Measurements from ENCODE around the gene DRAP1.
A peak's percentile ranks its signal among the peaks of the same experiment; 100 is the strongest.

DRAP1 gene, protein sequence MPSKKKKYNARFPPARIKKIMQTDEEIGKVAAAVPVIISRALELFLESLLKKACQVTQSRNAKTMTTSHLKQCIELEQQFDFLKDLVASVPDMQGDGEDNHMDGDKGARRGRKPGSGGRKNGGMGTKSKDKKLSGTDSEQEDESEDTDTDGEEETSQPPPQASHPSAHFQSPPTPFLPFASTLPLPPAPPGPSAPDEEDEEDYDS

DNA sequence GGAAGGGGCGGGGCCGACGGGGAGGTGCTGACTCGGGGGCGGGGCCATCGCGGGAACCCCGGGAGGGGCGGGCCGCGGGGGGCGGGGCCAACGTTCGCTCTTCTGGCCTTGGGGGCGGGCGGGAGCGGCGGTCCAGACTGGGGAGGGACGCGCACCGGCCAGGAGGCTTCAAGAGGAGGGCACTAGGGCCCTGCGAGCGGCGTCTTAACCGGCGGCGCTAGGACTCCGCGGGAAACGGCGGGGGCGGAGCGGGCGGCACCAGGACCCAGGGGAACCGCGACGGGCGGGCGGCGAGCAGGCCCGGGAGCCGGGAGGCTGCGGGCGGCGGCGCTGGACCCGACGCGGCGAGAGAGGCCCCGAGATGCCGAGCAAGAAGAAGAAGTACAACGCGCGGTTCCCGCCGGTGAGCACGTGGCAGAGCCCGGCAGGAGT lies at the start of gene DRAP1:
Gene DRAP1, plus strand, starts transcription at position 286 of the 432 bp plus-strand sequence. Its CDS starts 76 bp downstream, at position 362.
- peak; percentile 97 to 99 for DNase-seq (ENCODE audit: low read depth in 2 of 2)

DNA sequence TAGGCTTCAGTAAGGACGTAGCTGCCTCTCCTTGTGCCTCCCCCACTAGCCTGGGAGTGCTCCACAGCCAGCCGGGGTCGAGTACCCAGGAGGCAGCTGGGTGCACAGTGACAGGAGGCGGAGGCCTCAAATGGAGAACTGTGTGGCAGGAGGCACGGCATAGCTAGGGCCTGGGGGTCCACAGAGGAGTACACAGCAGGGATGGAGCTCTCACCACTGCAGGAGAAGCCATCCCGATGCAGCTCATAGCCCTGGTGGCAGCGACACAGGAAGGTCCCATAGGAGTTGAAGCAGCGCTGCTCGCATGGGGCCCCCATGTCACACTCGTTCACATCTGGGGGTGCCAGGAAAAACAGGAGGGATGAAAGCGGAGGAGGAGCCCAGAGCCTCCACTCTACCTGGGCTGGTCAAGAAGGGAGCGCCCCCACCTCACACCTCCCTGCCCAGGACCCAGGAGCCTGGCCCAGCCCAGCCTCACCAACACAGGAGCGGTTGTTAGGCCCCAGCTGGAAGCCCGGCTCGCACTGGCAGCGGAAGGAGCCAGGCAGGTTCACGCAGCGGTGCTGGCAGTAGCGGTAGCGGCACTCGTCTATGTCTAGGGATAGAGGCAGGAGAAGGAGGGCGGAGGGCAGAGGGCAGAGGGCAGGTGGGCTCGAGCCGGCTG lies 49.5 kb upstream of the DRAP1 start:
- DNase-seq (ENCODE audit: low read depth in 2 of 2): no peak

DNA sequence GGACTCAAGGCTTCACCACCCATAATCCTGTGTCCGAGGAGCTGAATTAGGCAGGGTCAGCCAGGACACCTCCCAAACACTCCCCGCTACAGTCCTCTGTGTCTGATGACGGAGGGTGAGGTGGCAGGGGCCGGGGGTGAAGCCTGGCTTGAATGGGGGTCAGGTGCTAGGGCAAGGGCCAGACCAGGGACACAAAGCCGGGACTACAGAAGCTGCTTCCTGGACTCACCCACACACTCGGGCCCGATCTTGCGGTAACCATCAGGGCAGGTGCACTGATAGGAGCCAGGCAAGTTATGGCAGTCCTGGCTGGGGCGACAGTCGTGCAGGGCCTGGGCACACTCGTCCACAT lies 48.9 kb upstream of the DRAP1 start:
- no peak for DNase-seq (ENCODE audit: low read depth in 2 of 2)

DNA sequence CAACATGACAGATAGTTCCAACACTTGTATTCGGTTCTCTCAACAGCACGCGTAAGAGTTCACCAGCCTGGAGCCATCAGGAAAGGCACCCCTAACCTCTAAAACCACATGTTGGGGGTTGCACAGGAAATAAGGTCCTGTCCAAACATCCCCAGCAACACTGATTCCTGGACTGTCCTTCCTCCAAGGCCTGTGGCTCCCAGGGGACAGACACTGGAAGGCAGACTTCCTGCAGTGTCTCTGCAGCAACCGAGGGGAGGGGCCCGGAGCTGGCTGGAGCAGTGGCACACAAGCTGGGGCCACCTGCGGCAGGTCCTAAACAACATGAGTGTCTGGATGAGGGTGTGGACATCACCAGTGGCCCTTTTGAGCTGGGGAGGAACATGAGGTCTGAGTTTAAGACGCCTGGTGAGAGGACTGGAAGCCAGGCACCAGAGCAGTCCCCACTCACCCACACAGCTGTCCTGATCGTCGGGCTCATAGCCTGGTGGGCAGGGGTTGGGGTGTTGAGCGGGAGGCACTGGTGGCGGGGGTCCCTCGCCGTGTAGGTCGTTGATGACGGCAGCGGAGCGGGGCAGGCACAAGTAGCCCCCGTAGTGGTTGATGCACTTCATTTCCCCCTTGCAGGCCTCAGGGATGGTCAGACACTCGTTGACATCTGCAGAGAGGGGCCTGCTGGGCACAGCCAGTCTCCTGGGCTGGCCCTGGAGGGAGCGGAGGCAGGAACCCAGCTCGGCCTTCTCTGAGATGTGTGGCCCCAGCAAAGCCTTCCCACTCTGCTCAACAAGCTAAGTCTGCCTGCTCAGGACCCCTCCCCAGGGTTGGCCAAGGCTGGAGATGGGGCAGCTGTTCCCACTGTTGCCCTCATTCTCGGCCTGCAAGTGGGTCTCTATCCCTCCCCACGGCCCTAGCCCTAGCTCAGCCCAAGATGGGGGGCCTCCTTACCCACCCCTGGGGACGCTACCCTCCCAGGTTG lies 48.2 kb upstream of the DRAP1 start:
- no peak for DNase-seq (ENCODE audit: low read depth in 2 of 2)

DNA sequence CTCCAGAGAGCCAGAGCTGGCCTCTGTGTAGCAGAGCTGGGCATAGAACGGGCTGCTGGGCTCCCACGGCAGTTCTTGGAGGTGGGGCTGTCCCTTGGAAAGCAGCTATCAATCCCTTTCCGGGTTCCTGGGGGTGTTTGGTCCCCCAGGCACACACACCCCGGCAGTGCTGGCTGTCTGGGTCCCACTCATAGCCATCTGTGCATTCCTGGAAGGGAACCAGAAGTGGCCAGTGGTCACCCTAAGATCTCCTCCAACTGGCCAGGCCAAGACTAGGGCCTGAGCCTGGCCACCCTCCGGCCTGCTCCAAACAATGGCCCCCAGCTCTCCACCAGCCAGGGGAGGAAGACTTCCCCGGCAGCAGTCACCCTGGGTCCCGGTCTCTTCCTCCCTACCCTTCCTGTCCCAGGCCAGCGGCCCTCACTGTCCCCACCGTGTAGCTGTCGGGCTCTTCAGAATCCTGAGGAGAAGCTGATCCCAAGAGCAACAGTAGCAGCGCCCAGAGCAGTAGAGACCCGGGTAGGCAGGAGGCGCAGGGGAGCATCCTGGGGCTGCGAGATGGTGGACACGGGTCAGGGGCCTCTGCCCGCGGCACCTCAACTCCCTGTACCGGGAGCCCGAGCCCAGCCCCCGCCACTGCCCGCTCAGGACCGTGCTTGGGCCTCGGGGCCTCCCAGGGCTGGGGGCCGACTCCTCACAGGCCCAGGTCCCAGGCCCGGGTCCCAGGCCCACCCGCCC lies 47.2 kb upstream of the DRAP1 start:
- no peak for DNase-seq (ENCODE audit: low read depth in 2 of 2)

DNA sequence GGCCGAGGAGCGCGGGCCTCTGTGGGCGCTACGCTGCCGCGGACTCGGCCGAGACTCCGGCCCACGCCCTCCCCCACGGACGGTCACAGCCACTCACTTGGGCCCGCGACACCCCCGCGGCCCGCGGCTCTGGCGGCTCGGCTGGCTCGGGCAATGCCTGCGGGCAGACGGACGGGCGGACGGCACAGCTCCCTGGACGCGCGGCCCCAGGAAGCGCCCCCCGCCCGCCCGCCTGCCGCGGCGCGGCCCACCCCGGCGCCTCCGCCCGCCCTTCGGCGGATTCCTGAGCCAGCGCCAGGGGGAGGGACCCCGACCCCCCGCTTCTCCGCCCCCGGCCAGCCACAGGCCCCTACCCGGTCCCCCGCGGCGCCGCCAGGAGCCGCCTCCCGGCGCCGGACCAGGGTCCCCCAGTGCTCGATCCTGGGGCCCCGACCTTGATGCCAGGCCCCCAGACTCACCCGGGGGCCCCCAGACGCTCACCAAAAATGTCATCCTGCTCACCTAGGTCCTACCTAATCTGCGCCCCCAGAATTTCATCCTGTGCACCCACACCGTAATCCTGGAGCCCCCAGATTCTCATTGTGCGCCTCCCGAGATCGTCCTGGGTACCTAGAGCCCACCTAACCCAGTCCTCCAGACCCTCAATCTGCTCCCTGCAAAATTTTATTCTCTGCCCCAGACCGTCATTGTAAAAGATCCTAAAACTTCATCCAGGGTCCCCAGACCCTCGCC lies 46.5 kb upstream of the DRAP1 start, which contains the start of gene EFEMP2:
Gene EFEMP2, minus strand, starts transcription at position 215 of the 732 bp plus-strand sequence. CDS start 446 bp downstream, outside the sequence.
- DNase-seq (ENCODE audit: low read depth in 2 of 2): no peak

DNA sequence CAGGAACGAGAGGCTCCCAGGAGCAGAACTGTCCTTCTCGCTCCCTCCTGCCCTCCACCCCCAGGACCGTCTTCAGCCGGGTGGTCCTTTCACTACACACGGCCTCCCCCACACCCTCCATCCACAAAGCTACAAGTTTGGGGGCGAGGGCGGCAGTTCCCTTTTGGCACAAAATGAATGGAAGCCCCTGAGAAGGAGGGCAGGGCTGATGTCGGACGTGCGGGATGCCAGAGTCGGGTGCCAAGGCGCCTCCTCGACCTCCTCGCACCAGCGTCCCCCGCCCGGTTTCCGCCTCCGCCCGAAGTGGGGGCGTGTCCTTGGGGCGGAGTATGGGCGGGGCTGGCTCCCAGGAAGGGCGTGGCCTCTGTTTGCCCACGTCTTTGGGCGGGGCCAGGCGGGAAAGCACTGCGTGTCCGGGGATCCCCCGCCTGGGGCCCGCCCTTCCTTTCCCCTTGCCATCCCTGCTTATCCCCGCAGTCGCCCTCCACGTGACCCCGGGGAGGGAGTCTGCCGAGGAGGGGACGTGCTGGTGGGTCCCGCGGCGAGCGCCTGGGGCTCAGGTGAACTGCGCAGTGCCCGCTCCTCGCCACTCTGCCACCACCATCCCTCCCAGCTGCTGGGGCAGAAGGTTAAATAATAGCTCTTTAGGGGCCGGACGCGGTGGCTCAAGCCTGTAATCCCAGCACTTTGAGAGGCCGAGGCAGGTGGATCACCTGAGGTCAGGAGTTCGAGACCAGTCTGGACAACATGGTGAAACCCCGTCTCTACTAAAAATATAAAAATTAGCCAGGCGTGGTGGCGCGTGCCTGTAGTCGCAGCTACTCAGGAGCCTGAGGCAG lies 45.7 kb upstream of the DRAP1 start:
- DNase-seq (ENCODE audit: low read depth in 2 of 2): peak; percentile 90 to 92

DNA sequence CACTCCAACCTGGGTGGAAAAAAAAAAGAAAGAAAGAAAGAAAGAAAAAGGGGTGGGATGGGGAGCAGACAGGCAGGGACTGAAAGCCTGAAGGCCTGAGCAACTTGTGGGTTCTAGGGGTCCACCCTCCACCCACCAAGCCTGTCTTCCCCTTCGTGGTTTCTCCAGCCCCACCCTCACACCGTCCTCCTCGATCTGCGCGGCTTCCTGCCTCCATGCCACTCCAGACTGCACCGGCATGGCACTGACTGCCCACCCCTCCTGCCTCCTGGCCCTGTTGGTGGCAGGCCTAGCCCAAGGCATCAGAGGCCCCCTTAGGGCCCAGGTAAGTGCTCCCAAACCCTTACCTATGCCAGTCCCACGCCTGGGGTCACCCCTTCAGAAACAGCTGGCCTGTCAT lies 39.6 kb upstream of the DRAP1 start, which contains the start of gene CTSW:
Gene CTSW, plus strand, starts transcription at position 221 of the 400 bp plus-strand sequence. Its CDS starts 18 bp downstream, at position 239.
- DNase-seq (ENCODE audit: low read depth in 2 of 2): no peak

DNA sequence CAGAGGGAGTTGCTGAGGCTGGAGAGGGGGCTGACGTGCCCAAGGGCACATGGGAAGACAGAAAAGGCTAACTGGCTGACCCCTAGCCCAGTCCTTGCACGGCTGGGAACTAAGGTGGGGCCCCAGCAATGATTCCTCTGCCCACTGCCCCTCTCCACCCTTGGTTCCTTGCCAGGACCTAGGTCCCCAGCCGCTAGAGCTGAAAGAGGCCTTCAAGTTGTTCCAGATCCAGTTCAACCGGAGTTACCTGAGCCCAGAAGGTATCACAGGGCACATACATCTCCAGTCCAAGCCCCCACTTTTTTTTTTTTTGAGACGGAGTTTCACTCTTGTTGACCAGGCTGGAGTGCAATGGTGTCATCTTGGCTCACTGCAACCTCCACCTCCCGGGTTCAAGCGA lies 39.2 kb upstream of the DRAP1 start:
- DNase-seq (ENCODE audit: low read depth in 2 of 2): no peak

DNA sequence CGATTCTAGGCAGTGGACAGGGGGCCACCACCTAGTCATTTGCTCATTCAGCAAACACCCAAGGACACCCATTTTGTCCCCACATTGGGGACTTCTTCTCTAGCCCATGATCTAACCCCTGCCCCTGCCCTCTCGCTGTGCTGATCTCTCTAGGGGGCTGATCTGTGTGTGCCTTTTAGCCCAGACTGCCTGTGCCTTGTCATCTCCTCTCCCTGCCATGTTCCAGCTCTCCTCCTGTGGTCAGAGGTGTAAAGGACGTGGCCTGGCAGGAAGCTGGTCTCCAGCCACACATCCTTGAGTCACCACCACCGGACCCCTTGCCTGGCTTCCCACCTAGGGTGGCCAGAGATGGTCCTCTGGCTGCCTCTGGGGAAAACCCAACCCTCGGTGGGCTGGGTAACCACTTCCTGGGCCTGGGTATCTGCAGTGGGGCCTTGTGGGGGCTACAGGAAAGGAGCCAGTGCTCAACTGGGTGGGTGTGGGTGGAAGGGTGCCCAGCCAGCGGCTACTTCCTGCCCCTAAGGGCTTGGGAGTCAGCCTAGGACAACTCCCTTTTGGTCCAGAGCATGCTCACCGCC lies 38.3 kb upstream of the DRAP1 start:
- DNase-seq (ENCODE audit: low read depth in 2 of 2): no peak

DNA sequence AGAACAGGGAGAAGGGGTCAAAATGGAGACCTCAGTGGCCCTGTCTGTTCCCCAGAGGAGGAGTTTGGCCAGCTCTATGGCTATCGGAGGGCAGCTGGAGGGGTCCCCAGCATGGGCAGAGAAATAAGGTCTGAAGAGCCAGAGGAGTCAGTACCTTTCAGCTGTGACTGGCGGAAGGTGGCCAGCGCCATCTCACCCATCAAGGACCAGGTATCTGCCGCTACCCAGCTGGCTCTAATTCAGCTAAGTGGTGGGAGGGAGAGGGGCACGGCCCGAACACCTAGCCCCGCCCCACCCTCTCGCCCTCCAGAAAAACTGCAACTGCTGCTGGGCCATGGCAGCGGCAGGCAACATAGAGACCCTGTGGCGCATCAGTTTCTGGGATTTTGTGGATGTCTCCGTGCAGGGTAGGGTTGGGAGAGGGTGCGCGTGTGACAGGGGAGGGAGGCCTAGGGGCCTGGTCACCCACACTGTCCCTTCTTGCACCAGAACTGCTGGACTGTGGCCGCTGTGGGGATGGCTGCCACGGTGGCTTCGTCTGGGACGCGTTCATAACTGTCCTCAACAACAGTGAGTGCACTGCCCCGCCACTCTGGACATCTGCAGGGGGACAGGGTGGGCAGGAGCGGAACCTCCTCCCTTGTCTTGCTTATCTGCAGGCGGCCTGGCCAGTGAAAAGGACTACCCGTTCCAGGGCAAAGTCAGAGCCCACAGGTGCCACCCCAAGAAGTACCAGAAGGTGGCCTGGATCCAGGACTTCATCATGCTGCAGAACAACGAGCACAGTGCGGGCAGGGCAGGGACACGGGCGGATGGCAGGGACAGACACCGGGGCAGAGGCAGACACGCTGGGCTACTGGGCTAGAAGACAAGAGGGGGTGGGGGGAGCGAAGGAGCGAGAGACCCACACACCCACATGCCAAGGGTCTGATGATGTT lies 36.8 kb upstream of the DRAP1 start:
- no peak for DNase-seq (ENCODE audit: low read depth in 2 of 2)

DNA sequence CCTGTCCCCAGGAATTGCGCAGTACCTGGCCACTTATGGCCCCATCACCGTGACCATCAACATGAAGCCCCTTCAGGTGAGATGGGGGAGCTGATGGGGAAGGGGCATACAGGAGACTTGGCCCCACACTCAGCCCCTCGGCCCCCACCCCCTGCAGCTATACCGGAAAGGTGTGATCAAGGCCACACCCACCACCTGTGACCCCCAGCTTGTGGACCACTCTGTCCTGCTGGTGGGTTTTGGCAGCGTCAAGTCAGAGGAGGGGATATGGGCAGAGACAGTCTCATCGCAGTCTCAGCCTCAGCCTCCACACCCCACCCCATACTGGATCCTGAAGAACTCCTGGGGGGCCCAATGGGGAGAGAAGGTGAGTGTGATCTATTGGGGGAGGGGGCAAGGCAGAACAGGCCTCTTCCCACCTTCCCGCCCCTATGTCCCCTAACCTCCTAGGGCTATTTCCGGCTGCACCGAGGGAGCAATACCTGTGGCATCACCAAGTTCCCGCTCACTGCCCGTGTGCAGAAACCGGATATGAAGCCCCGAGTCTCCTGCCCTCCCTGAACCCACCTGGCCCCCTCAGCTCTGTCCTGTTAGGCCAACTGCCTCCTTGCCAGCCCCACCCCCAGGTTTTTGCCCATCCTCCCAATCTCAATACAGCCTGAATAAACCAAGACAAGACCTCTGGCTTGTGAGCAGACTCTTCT lies 36.0 kb upstream of the DRAP1 start:
- no peak for DNase-seq (ENCODE audit: low read depth in 2 of 2)

DNA sequence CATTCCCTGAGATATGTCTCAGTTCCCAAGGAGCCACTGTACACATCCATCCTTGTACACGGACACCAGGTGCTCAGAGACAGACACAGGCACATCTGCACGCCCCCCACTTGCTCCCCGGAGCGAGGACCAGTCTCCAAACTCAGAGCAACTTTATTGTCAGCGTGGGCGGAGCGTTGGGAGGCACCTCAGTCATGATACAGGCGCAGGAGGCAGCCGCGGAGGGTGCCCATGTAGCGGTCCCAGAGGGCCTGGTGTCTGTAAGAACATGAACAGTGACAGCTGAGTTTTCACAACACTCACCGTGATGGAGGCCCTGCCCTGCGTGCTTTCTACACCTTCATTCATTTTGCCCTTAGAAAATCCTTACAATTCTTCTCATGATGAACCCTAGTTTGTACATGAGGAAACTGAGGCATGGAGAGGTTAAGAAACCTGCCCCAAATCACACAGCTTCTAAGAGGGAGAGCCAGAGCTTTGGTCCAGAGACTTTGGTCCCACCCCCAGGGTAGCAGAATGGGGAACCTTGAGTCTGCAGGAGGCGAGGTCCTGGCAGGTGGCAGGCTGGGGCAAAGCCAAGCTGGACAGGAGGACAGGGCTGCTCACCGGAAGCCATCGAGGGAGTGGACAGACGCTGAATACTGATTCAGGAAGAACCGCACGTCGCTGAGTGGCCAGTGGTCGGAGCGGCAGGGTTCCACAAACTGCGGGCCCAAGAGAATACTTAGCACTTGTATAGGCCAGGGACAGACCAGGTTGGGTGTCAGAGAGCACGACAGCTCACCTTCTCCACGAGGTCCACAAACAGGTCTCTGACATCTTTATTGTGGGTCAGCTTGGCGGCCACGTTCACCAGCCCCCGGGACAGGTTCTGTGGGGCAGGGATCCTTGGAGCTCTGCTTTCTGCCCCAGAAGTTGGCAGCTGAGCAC lies 35.2 kb upstream of the DRAP1 start:
- no peak for DNase-seq (ENCODE audit: low read depth in 2 of 2)

DNA sequence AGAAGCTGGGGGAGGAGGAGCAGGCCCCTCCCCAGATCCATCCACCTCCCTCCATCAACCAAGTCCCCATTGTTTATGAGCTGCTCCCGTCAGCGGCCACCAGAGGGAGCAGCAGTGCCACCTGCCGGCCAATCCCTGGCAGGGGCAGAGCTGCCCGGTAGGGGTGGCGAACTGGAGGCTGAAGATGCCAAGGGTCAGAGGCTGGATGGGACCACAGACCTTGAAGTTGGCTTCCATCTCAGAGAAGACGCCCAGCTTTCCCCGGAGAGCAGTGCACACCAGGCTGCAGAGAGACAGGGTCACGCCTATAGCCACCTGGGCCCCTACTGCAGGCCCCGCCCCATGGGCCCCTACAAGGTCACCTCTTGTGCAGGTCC lies 34.5 kb upstream of the DRAP1 start:
- DNase-seq (ENCODE audit: low read depth in 2 of 2): peak; percentile 63 to 70

DNA sequence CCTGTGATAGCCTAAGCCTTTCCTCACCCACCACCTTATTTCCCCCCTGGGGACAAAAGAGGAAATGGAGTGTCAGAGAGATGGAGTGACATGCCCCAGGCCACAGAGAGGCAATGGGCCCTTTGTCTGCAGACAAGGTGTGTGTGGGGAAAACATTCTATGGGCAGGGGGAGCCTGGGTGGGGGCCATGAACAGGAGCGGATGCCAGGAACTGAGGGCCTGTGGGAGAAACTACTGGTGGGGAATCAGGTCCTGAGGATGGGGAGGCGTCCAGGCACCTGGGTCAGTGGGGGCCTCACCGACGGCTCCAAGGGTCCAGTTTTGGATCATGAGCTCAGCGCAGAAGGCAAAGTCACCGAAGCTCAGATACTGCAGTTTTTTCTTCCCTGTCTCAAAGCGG lies 34.0 kb upstream of the DRAP1 start:
- no peak for DNase-seq (ENCODE audit: low read depth in 2 of 2)

DNA sequence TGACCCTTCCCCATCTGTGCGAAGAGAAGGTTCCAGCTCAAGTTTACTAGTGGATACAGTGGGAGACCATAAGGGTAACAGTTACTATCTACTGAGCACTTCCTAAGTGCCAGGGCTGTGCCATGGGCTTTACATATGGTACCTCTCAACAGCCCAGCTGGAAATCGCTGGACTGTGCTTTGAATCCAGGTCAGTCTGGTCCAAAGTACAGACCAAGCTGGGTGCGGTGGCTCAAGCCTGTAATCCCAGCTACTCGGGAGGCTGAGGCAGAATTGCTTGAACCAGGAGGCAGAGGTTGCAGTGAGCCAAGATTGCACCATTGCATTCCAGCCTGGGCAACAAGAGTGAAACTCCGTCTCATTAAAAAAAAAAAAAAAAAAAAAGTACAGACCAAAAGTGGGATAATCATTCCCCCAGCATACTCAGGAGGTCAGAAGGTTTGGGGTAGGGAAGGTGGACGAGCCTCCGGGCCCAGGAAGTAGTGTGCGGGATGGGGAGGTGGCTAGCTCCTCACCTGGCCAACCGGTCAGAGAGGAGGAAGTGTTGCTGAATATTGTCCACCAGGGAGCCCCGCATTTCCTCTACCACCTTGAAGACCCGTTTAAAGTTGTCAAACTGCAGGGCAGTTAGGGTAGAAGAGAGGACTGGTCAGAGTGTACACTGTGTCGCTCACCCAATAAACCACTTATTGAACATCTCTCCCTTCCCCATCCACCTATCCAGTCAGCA lies 33.3 kb upstream of the DRAP1 start:
- no peak for DNase-seq (ENCODE audit: low read depth in 2 of 2)

Measured in stimulated activated CD8-positive, alpha-beta memory T cell treated with anti-CD3 and anti-CD28 coated beads, Interleukin-15, amount 100 ng/mL, for 48 hours (primary cell).